ENCODE data around the gene SLC46A3. TPM values are rescaled to one million over a fixed set of nuclear protein-coding genes. Genes with fewer than 3 reads are reported as not detected.

SLC46A3 gene
- total RNA-seq, 1 experiment from 2014 or later: 8.1 TPM

DNA sequence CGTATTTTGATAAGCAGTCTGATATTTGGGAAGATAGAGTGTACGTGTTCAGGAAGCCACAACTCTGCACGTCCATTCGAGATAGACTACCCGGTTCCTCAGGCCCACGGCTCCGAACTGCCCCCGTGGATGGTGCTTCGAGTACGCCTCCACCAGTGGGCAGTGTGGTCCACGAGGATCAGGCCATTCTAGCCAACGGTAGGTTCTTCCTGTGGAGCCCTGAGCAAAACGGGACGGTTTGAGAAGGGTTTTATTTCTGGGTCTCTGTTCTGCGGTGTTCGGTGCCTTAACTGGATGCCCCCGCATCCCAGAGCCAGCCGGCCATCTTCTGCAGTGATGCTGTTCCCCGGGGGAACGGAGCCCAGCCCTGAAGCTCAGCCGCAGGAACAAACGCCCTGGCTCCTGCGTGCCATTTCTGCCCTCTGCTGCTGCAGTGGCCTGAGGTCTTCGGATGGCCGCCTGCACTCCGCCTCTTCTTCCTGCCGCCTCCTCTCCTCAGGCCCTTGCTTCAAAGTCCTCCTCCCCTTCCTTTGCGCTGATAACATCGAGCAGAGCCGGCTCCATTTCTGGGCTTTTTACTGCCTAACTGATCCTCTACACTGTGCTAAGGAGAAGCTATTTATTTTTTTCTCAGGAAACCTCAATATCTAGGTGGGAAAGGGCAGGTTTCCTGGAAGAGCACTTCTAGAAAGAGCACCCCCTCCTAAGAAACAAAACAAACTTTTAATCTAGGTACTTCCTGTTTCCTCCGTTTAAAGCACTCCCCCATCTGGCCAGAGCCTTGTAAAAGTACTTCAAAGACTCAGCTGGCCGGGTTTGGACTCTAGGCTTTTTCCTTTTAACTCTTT, 36.2 kb upstream of the SLC46A3 start:
- peak; percentile 11 for DNase-seq (ENCODE audit: unreplicated experiment)
- intact Hi-C loops (cut with micrococcal nuclease): no loop called here
- Mint-ChIP-seq H3K36me3 (ENCODE audit: insufficient read depth, unreplicated experiment) (peaks cover 12% of the 10 kb centered on the region), H3K9me3 (ENCODE audit: unreplicated experiment) (peaks cover 8% of the 10 kb centered on the region), H3K27ac (ENCODE audit: low read depth, unreplicated experiment) (peak overlapping the region; percentile 91), H3K27me3 (ENCODE audit: insufficient read depth, unreplicated experiment) (no peaks in the 10 kb centered on the region), H3K4me1 (ENCODE audit: insufficient read depth, unreplicated experiment) (peaks cover 15% of the 10 kb centered on the region), H3K4me3 (ENCODE audit: unreplicated experiment) (no peak overlapping the region)
- no peak for TF ChIP-seq CTCF (IDR thresholded peaks at IDR 0.05; ENCODE audit: unreplicated experiment)
- POLR2A ChIA-PET: no interaction called here
- no TSS peak for BruUV-seq (replicated peaks)
- CTCF ChIA-PET: interaction anchor here (0.6 to 1.8 kb wide), 6 partner anchors 19 to 978 kb away, joined by 3 to 9 read pairs (median 3); no protein-coding TSS in a partner anchor

GRCh38 chr13:28753946-28754345, 35.2 kb upstream of the SLC46A3 start:
- intact Hi-C loops (cut with micrococcal nuclease): loop anchor here (1.0 kb wide), 1 partner anchor 36 kb away; the partner anchor contains the start of gene SLC46A3
- POLR2A ChIA-PET: interaction anchor here (0.6 to 0.7 kb wide), 2 partner anchors 35 to 66 kb away, joined by 3 read pairs; partner anchors contain the start of gene SLC46A3
- H3K4me3 Mint-ChIP-seq (ENCODE audit: unreplicated experiment): no peak overlapping the region
- no peak for DNase-seq (ENCODE audit: unreplicated experiment)
- BruUV-seq (replicated peaks): no TSS peak
- TF ChIP-seq CTCF (IDR thresholded peaks at IDR 0.05; ENCODE audit: unreplicated experiment): no peak
- H3K36me3 Mint-ChIP-seq (ENCODE audit: insufficient read depth, unreplicated experiment): peaks cover 8% of the 10 kb centered on the region
- peak overlapping the region; percentile 91 for H3K27ac Mint-ChIP-seq (ENCODE audit: low read depth, unreplicated experiment)
- CTCF ChIA-PET: interaction anchor here (0.6 to 1.8 kb wide), 10 partner anchors 12 to 424 kb away, joined by 3 to 9 read pairs (median 3); no protein-coding TSS in a partner anchor
- H3K4me1 Mint-ChIP-seq (ENCODE audit: insufficient read depth, unreplicated experiment): peaks cover 15% of the 10 kb centered on the region
- no peaks in the 10 kb centered on the region for H3K27me3 Mint-ChIP-seq (ENCODE audit: insufficient read depth, unreplicated experiment)
- peaks cover 8% of the 10 kb centered on the region for H3K9me3 Mint-ChIP-seq (ENCODE audit: unreplicated experiment)

- peak; percentile 93 for DNase-seq (ENCODE audit: unreplicated experiment)
- H3K4me3 Mint-ChIP-seq (ENCODE audit: unreplicated experiment): peak overlapping the region; percentile 21
- no peaks in the 10 kb centered on the region for H3K27me3 Mint-ChIP-seq (ENCODE audit: insufficient read depth, unreplicated experiment)
- TF ChIP-seq CTCF (IDR thresholded peaks at IDR 0.05; ENCODE audit: unreplicated experiment): no peak
- no TSS peak for BruUV-seq (replicated peaks)
- intact Hi-C loops (cut with micrococcal nuclease): loop anchor here (1.0 kb wide), 1 partner anchor 35 kb away; the partner anchor contains the start of gene SLC46A3
- H3K4me1 Mint-ChIP-seq (ENCODE audit: insufficient read depth, unreplicated experiment): peaks cover 15% of the 10 kb centered on the region
- H3K36me3 Mint-ChIP-seq (ENCODE audit: insufficient read depth, unreplicated experiment): peaks cover 6% of the 10 kb centered on the region
- ChIA-PET CTCF (interaction anchor here (0.6 to 1.8 kb wide), 7 partner anchors 12 to 546 kb away, joined by 3 to 9 read pairs (median 3); no protein-coding TSS in a partner anchor), POLR2A (interaction anchor here (0.6 to 0.7 kb wide), 2 partner anchors 35 to 65 kb away, joined by 3 read pairs; partner anchors contain the start of gene SLC46A3)
- H3K27ac Mint-ChIP-seq (ENCODE audit: low read depth, unreplicated experiment): peak overlapping the region; percentile 91
- H3K9me3 Mint-ChIP-seq (ENCODE audit: unreplicated experiment): peaks cover 8% of the 10 kb centered on the region
Measured at GRCh38 chr13:28753208-28753892, 34.6 kb upstream of the SLC46A3 start.

All from MCF 10A (cell line).